COLO668 (cell line): ENCODE data around the gene USE1.

Experiments used
- DNase-seq: peaks from one replicate; lab custom pipeline; 2025; ENCODE audit not compliant: unreplicated experiment; lab: John Stamatoyannopoulos, UW

USE1 gene

DNA sequence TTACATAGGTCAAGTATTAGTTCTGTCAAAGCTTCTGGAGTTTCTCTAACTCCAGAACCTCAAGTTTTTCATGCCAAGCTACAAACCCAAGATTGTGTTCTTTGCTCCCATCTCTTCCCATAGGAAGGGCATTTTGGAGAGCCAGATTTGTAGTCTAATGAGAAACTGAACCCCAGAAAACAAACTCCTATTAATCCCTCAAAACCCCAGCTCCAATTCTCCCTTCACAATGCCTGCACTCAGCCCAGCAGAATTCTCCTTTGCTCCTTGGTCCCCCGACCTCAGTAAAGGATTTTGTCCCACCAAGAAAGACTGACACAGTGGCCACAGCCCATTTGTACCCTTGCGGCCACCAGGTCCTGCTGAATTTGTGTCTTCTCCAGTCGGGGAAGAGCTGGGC, 41.0 kb downstream of the USE1 start:
- DNase-seq: no peak

GRCh38 chr19:17259118-17259780, 44.1 kb downstream of the USE1 start:
- DNase-seq: no peak

- no peak for DNase-seq
Observed at GRCh38 chr19:17259934-17260333, 44.8 kb downstream of the USE1 start.

GRCh38 chr19:17260842-17261325, 45.7 kb downstream of the USE1 start:
- DNase-seq: peak; percentile 89

DNA sequence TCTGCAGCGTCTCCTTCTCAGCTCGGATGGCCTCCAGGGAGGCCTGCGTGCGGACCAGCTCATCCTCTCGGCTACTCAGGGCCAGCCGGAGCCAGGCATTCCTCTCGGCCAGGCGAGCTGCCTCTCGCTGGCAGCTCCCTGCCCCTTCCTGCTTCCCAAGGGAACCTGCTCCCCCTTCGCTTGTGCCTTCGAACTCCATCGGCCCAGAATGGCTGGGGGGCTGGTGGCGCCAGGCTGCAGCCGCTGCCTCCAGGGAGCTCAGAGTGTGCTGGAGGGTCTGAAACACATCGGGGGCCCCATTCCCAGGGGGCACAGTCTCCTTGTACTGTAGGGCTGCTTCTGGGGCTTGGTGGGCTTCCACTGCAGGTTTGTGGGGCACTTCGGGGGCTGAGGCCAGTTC, 47.4 kb downstream of the USE1 start:
- no peak for DNase-seq

GRCh38 chr19:17263712-17264640, 48.8 kb downstream of the USE1 start:
- no peak for DNase-seq

GRCh38 chr19:17264641-17264979, 49.5 kb downstream of the USE1 start, which contains the start of gene USHBP1:
TSS of gene USHBP1 (minus strand) at chr19:17264745. CDS start at chr19:17264299, 446 bp downstream.
- DNase-seq: no peak

GRCh38 chr19:17266026-17266425, 50.9 kb downstream of the USE1 start:
- DNase-seq: no peak

- DNase-seq: no peak
Observed at GRCh38 chr19:17266589-17266974, 51.4 kb downstream of the USE1 start.

DNA sequence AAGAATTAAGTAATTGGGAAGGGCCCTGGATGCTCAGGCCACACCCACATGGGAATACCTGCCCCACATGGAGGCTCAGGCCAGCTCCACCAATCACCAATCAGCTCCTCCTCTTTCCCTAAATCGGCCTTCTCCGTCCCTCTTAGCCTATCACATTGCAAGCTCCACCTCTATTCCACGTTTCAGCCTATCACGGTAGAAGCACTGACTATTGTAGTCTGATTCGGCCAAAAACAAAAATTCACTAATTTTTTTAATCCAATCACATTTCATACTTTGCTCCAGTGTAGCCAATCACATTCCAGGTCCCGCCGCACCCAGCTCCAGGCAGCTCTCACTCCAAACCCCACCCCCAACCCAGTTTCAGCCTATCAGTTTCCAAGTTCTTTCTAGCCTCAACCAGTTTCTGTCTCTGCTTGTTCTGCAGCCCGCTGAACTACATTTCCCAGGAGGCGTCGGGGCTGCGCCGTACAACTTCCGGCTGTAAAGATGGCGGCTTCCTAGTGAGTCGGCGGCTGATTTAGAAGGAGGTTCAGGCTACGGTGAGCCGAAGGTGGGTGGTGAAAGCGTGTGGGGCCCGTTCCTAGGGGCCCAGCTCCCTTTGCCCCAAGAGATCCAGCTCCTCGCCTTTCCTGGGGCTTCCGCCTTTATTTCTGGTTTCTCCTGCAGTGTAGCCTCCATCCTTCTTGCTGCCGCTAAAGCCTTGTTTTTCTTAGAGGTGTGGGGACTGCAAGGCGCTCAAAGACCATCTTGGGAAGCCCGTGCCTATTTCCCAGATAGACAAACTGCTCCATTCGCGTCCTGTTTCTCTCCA, 52.0 kb downstream of the USE1 start, which contains the start of gene BABAM1:
Gene BABAM1, plus strand, starts transcription at position 469 of the 814 bp plus-strand sequence. CDS start 1,364 bp downstream, outside the sequence.
- DNase-seq: peak; percentile 91

DNA sequence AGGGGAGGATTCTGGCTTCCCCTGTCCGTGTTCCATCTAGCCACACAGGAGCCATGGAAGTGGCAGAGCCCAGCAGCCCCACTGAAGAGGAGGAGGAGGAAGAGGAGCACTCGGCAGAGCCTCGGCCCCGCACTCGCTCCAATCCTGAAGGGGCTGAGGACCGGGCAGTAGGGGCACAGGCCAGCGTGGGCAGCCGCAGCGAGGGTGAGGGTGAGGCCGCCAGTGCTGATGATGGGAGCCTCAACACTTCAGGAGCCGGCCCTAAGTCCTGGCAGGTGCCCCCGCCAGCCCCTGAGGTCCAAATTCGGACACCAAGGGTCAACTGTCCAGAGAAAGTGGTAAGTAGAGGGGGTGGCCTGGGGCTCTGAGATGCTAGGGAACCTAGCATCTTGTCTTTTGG, 53.6 kb downstream of the USE1 start:
- DNase-seq: no peak
